GM23338 (cell line): ENCODE data around the gene SASH1.

ENCODE experiments used
- CREB1 ChIP-seq: fragments of 250-450 bp; sonication (Bioruptor Pico); IDR thresholded peaks from 2 replicates; pipeline ENCODE4 v1.5.0; 2020; ENCODE audit warnings: low read depth, mild to moderate bottlenecking, moderate library complexity
- CTCF ChIP-seq, 2 experiments: fragments of 200-600 bp in 1 of 2; sonication (generic) in 1 of 2; conservative IDR thresholded peaks; 2 replicates each; pipeline versions ENCODE4 v1.5.1 to v1.6.1; 2016 to 2017; ENCODE audit warnings: antibody characterized with exemption in 2 of 2, low read depth in 2 of 2, mild to moderate bottlenecking in 2 of 2, moderate library complexity in 1 of 2
- EZH2 ChIP-seq: fragments of 200-600 bp; sonication (generic); IDR thresholded peaks from one replicate; pipeline ENCODE4 v1.8.0; 2017; ENCODE audit warnings: antibody characterized with exemption, mild to moderate bottlenecking, low read depth; ENCODE audit not compliant: unreplicated experiment
- EZH2phosphoT487 ChIP-seq: fragments of 200-600 bp; sonication (generic); IDR thresholded peaks from one replicate; pipeline ENCODE4 v1.8.1; 2018; ENCODE audit warnings: antibody characterized with exemption; ENCODE audit not compliant: unreplicated experiment
- JUNB ChIP-seq: IDR thresholded peaks from one replicate; pipeline ENCODE4 v1.6.1; 2016; ENCODE audit warnings: antibody characterized with exemption; ENCODE audit not compliant: unreplicated experiment
- POLR2AphosphoS5 ChIP-seq: IDR thresholded peaks from 2 replicates; pipeline ENCODE4 v1.6.1; 2016; ENCODE audit warnings: antibody characterized with exemption, low read depth
- REST ChIP-seq: IDR thresholded peaks from one replicate; pipeline ENCODE4 v1.6.1; 2018; ENCODE audit warnings: antibody characterized with exemption; ENCODE audit not compliant: unreplicated experiment
- ZNF331 ChIP-seq: fragments of 250-450 bp; sonication (Bioruptor Pico); IDR thresholded peaks from 2 replicates; pipeline ENCODE4 v1.5.0; 2020; ENCODE audit warnings: low read depth, mild to moderate bottlenecking, moderate library complexity
- ZNF462 ChIP-seq: fragments of 250-450 bp; sonication (Bioruptor Pico); IDR thresholded peaks from 2 replicates; pipeline ENCODE4 v1.5.0; 2020; ENCODE audit warnings: mild to moderate bottlenecking, moderate library complexity

GRCh38 chr6:148532698-148533097 lies 190.1 kb downstream of the SASH1 start:
- TF ChIP-seq CTCF (conservative IDR thresholded peaks at IDR 0.05; ENCODE audit: low read depth in 2 of 2) (no peak), ZNF462 (CRISPR knock-in tag) (no peak), POLR2AphosphoS5 (no peak), EZH2 (no peak), EZH2phosphoT487 (no peak), JUNB (no peak), CREB1 (no peak), REST (no peak), ZNF331 (no peak)
